HK-2 (cell line): Measurements from ENCODE around the gene MZT2A.
"Not testable (repeated sequence)": the region's sequence is repeated elsewhere in the genome, so short reads cannot be mapped to it uniquely, and the experiment has no call there.

ENCODE experiments used
- DNase-seq: peaks from one replicate; pipeline ENCODE4 v3.0.0-alpha.2; 2018; ENCODE audit not compliant: unreplicated experiment

The MZT2A gene

DNA sequence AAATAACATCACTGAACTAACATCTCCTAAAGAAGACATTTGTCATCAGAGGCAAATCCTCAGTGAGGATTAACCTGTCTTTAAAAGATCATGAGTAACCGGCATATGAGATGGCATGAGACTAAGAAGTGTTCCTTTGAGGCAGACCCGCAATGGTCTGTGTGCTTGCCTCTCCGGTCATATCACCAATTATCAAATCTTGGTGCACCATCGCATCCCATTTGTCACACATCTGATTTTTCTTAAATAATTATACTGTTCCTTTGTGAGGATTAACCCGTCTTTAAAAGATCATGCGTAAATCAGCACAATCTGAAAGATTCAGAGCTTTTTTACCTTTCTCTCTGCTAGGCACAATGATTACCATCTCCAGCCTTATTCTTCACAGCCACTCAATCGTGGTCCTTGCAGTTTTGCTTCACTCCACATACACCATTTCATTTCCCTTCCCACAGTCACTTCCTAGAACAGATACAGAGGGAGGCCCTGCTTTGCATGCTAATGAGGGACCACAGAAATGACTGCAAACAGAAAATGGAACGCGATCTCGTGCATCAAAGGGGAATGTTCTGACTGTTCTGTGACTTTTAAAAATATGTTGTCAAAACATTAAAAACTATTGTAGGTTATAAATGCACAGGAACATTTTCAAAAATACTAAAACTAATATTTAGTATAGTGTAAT lies 40.8 kb downstream of the MZT2A start:
- DNase-seq: not testable (repeated sequence)

- not testable (repeated sequence) for DNase-seq
Measured at GRCh38 chr2:131447981-131448380, 44.2 kb downstream of the MZT2A start.

GRCh38 chr2:131445896-131446295 lies 46.3 kb downstream of the MZT2A start:
- DNase-seq: no peak

GRCh38 chr2:131445515-131445797 lies 46.7 kb downstream of the MZT2A start:
- not testable (repeated sequence) for DNase-seq

- DNase-seq: not testable (repeated sequence)
Measured at GRCh38 chr2:131444736-131445514, 47.3 kb downstream of the MZT2A start.

GRCh38 chr2:131440742-131441468 lies 51.3 kb downstream of the MZT2A start:
- not testable (repeated sequence) for DNase-seq
